HG03025 (cell line): ENCODE results near the gene STAP2.
"Not testable (repeated sequence)": the region's sequence is repeated elsewhere in the genome, so short reads cannot be mapped to it uniquely, and the experiment has no call there.

Source experiments
- ATAC-seq: cut with Tn5 transposase; IDR thresholded peaks from one replicate; pipeline ENCODE4 v1.9.1; 2021; ENCODE audit warnings: mild to moderate bottlenecking, moderate library complexity; ENCODE audit not compliant: unreplicated experiment, low FRiP score

Gene STAP2

DNA sequence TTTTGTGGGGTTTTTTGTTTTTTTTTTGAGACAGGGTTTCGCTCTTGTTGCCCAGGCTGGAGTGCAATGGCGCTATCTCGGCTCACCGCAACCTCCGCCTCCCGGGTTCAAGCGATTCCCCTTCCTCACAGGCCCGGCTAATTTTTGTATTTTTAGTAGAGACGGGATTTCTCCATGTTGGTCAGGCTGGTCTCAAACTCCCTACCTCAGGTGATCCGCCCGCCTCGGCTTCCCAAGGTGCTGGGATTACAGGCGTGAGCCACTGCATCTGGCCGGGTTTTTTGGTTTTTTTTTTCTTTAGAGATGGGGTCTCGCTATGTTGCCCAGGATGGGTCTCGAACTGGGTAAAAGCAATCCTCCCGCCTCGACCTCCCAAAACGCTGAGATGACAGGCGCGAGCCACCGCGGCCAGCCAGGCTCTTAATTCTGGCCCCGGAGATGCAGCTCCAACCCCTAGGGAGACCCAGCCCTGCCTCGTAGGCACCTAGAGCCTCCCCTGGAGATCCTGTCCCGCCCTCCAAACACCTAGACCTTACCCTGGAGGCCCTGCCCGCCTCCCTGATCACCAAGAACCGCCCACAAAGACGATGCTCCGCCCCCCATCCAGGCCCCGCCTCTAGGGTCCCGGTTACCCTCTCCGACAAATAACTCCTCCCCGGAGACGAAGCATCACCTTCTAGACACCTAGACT lies 9.5 kb downstream of the STAP2 start:
- ATAC-seq = not testable (repeated sequence)

DNA sequence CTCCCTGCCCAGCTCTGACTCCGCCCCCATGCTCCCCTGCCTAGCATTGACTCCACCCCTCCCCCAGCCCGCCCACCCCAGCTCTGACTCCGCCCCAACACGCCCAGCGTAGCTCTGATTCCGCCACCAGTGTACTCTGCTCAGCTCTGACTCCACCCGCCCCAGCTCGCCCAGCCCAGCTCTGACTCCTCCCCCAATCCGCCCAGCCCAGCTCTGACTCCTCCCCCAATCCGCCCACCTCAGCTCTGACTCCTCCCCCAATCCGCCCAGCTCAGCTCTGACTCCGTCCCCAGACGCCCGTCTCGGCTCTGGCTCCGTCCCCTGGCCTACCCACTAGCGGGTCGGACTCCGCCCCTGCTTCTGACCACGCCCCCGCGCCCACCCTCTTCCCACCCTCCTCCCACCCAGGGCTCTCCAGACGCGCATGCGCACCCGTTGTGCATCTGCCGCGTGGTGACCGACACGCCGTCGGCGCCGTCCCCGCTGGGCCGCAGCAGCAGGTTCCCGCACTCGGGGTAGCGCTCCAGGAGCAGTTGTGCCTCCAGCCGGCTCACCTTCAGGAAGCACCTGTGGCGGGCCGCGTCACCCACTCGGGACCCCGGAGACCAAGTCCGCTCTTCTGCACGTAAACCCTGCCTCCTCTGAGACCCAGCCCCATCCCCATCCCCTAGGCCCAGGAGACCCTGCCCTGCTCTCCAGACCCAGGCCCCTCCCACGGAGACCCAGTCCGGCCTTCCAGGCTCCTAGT lies 10.2 kb downstream of the STAP2 start:
- peak; percentile 60 for ATAC-seq

GRCh38 chr19:4327877-4328242 lies 10.8 kb downstream of the STAP2 start:
- peak; percentile 5 for ATAC-seq

DNA sequence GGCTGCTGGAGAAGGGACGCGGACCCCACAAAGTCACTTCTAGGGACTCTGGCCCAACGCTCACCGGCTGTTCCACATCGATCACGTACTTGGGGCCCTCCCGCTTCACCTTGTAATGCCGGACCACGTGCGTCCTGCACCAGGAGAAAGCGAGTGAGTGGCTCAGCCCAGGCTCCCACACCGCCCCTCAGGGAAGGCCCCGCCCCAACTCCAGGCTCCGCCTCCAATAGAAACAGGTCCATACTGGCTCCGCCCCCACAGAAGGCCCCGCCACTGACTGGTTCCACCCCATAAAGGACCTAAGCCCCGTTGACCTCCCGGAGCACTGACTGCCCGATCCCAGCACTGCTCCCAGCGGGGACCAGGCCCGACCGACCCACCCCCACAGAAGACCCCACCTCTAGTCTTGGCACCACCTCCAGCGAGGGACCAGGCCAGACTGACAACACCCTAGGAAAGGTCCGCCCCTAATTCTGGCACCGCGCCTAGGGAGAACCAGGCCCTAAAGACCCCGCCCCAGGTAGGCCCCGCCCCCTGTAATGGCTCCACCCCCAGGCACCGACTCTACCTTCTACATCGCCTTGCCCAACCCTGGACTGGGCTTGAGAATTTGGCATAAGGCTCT lies 11.3 kb downstream of the STAP2 start:
- ATAC-seq = peak; percentile 8

- ATAC-seq = no peak
Measured at GRCh38 chr19:4326837-4327251, 11.8 kb downstream of the STAP2 start.

GRCh38 chr19:4326215-4326836 lies 12.3 kb downstream of the STAP2 start:
- ATAC-seq = no peak

GRCh38 chr19:4324228-4324627 lies 14.4 kb downstream of the STAP2 start:
- ATAC-seq = no peak

DNA sequence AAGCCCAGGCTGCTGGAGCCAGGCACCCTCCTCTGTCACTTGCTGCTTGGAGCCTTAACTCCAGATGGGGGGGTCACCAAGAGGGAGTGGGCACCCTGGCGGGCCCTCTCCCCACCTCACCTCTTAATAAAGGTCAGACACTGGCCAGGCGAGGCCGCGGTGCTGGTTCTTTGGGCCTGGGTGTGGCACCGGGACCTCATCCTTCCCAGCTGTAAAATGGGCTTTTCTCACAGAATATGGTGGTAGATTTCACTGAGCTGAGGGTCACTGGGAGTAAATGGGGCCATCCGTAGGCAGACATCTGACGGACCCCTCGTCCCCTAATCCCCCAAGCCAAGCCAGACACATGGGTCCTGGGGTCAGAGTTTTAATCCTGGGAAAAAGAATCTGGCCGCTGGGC lies 14.9 kb downstream of the STAP2 start:
- ATAC-seq = no peak

DNA sequence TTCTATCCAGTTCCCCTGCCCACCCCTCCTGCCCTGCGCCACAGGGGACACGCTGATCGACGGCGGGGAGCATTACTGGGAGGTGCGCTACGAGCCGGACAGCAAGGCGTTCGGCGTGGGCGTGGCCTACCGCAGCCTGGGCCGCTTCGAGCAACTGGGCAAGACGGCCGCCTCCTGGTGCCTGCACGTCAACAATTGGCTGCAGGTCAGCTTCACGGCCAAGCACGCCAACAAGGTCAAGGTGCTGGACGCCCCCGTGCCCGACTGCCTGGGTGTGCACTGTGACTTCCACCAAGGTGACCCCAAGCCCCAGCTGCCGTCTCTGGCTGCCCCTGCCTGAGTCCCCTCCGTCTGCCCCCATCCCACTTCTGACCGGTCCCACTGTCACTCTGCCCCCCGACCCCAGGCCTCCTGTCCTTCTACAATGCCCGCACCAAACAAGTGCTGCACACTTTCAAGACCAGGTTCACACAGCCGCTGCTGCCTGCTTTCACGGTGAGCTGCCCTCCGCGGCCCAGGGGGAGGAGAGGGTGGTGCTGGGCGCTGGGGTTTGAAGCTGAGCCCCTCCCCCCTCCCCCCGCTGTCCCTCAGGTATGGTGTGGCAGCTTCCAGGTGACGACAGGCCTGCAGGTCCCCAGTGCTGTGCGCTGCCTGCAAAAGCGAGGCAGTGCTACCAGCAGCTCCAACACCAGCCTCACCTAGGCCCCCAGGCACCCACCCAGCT lies 15.5 kb downstream of the STAP2 start:
- ATAC-seq = no peak

DNA sequence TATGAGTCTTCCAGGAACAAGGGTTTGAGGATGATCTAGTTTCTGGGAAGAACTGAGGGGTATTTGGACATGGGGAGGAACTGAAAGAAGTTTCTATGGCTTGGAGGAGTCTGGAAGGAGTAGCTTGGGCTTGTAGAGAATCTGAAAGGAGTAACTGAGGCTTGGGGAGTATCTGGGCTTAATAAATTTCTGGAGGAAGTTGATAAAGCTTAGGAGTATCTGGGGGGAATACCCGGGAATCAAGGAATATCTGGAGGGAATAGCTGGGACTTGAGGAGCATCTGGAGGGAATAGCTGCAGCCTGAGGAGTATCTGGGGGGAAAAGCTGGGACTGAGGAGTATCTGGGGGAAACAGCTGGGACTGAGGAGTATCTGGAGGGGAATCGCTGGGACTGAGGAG lies 18.2 kb downstream of the STAP2 start:
- no peak for ATAC-seq

DNA sequence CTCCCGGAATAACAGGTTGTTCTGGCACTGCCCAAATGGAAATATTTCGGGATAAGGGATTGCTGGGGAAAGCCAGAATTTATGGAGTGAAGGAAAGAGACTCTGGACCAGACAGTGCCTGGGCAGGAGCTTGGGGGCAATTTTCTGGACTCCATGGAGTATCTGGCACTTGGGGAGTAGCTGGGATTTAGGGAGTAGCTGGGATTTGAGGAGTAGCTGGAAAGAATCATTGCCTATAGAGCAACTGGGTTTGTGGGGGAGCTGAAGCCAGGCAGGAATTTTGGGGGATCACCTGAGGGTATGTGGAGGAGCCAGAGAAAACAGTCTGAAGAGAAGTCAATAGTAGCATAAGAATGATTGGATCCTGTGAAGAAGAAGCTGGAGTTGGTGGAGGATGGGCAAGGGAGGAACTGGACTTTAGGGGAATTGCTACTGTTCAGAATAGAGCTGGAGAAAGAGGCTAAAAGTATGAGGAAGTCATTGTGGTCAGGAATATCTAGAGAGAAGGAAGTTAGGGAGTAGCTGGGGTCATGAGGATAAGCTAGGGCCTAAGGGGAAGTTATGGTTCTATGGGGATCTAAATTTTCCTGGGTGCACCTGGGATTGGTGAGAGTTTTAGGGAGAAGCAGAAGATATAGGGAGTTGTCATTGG lies 19.4 kb downstream of the STAP2 start:
- ATAC-seq = no peak

- ATAC-seq = no peak
Measured at GRCh38 chr19:4318460-4318859, 20.2 kb downstream of the STAP2 start.

- ATAC-seq = no peak
Measured at GRCh38 chr19:4316956-4317355, 21.7 kb downstream of the STAP2 start.

DNA sequence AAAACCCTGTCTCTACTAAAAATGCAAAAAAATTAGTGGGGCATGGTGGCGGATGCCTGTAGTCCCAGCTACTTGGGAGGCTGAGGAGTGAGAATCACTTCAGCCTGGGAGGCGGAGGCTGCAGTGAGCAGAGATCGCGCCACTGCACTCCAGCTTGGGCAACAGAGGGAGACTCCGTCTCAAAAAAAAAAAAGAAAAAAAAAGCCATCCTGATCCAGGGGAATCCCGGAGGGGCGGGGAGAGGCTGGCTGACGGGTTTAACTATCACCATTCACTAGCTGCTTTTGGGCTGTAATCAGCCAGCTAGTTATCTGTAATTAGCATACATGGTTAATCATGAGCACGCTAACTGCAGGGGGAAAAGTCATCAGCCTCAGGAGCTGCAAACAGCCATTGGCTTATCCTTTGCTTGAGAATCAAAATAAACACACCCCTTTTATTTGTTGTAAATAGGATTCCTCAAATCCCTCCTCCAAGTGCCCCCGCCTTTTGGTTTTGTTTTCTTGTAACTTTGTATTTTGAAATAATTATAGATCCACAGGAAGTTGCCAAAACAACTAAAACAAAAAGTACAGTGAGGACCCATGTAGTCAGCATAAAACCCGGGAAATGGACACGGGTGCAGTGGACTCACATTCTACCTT lies 24.7 kb downstream of the STAP2 start:
- no peak for ATAC-seq

- no peak for ATAC-seq
Measured at GRCh38 chr19:4310247-4311121, 28.1 kb downstream of the STAP2 start.

DNA sequence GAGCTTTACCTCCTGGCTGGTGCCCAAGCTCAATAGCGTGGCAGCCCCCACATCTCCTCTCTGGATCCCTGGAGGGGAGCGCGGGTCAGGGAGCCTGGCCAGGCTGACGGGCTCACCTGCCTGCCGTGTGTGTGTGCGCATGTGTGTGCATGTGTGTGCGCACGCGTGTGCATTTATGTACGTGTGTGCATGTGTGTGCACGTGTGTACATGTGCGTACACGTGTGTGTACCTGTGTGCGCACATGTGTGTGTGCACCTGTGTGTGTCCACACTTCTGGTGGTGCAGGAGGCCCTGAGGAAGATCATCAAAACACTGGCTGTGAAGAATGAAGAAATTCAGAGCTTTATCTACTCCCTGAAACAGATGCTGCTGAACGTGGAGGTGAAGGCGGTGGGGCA lies 33.0 kb downstream of the STAP2 start:
- ATAC-seq = no peak

DNA sequence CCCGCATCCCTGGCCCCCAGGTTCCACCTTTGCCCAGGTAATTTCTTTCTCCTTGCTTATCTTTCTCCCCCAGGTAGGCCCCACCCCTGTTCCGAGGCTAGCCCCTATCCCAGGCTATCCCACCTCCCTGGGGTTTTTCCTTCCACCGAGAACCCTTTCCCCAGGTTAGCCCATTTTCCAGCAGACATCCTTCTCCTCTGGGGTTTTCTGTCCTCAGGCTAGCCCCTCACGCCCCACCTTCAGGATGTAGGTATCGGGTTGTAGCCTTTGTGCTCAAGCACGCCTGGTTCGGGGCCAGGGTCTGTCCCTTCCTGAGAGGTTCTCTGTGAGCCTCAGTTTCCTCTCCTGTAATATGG lies 33.4 kb downstream of the STAP2 start:
- no peak for ATAC-seq

- no peak for ATAC-seq
Measured at GRCh38 chr19:4304538-4305256, 33.9 kb downstream of the STAP2 start, which contains the start of gene FSD1. FSD1 (plus strand) TSS chr19:4304598; CDS start chr19:4304747, 149 bp downstream.
